Head of caudate nucleus (tissue), 42 donors: ENCODE data around the gene NFKBIZ.
"Not testable (repeated sequence)": the region's sequence is repeated elsewhere in the genome, so short reads cannot be mapped to it uniquely, and the experiment has no call there.

Source experiments
- DNase-seq, 42 donors: peaks; one replicate each; pipeline versions ENCODE4 v3.0.0 to v3.0.0-alpha.2; 2020 to 2021; ENCODE audit warnings: mixed read lengths in 7 of 42
- intact Hi-C: fragments of 100-400 bp; cut with DNase I; formaldehyde crosslinking; loops from one replicate; pipeline ENCODE4 v1.15.0; 2022

The NFKBIZ gene

DNA sequence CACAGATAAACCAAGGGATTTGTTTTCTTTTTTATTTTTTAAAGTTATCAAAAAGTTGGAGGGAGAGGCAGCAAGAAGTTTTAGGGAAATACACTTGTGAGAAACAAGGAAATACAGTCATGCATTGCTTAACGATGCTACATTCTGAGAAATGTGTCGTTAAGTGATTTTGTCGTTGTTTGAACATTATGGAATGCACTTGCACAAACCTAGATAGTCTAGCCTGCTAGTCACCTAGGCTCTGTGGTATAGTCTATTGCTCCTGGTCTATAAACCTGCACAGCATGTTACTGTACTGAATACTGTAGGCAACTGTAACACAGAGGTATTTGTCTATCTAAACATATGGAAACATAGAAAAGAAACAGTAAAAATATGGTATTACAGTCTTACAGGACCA is 2.0 kb upstream of the NFKBIZ start:
- no peak for DNase-seq
- intact Hi-C loops: loop anchor here (5.0 kb wide), 1 partner anchor 170 kb away; the partner anchor contains the start of gene ZBTB11

DNA sequence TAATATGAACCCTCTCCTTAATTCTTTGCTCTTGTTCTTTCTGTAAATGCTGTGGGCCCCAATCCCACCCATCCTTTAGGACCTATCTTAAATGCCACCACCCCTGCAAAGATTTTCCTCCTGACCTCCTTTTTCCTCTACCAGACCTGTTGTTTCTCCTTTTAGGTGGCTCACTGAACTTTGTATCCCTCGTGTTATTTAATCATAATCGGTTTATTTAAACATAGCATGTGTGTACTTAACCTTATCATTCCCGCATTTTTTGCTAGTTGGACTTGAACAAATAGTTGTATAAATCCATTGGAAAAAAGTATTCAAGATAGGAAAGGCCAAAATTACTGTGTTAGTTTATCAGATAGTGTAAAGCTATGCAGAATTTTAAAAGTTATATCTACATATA is 988 bp upstream of the NFKBIZ start:
- intact Hi-C loops: loop anchor here (5.0 kb wide), 1 partner anchor 171 kb away; the partner anchor contains the start of gene ZBTB11
- no peak for DNase-seq

DNA sequence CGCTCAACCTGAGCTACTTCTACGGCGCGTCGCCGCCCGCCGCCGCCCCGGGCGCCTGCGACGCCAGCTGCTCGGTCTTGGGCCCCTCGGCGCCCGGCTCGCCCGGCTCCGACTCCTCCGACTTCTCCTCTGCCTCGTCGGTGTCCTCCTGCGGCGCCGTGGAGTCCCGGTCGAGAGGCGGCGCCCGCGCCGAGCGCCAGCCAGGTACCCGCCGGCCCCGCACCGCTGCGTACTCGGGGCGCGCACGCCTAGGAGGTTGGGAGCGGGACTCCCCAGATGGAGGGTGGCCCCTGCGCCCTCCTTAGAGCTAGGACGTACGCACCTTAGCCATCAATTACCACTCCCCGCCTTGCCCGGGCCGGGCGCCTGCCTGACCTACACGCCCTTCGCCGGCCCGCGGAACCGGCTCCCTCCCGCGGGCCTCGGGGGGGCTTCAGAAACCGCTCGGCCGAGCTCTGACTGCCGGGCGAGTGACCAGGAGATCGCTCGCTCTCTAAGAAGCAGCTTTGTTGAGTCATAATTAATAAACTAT is 466 bp downstream of the NFKBIZ start:
- intact Hi-C loops: loop anchor here (5.0 kb wide), 1 partner anchor 172 kb away; the partner anchor contains the start of gene ZBTB11
- peak in 41 of 42 donors; percentile 22 to 84 (median 68) for DNase-seq

DNA sequence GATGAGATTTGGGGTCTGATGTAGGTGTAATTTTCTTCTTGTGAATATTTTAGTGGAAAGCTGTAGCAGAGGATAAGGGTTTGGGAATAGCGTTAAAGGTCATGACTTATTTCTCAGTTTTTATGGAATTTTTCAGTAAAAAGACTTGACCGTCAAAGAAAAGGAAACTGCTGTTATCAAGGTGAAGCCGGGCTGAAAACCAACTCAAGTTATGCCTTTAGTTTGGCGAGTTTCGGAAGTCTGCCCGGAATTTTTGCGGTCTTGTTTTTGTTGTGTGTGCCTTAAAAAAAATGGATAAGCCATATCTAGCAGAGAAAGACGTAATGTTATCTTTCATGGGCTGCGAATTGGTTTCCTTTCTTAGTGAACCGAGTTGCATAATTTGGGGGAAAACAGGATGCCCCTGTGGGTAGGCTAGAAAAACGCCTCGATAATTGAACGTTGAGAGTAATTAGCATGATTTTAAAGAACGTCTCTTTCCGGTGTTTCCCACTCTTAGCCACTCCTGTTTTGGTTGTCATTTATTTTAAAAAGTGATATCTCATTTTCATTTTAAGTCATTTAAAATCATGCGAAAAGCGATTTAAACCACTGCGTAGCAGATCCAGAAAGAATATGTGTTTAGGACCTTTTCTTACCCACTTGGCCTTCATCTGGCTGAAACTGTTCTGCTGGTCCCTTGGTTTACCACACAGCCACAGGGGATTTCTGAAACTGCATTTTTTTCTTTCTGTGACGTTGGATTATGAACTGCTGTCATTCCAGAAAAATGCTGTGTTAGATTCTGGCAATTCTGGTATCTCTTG is 1.1 kb downstream of the NFKBIZ start:
- DNase-seq: no peak
- intact Hi-C loops: no loop called here

DNA sequence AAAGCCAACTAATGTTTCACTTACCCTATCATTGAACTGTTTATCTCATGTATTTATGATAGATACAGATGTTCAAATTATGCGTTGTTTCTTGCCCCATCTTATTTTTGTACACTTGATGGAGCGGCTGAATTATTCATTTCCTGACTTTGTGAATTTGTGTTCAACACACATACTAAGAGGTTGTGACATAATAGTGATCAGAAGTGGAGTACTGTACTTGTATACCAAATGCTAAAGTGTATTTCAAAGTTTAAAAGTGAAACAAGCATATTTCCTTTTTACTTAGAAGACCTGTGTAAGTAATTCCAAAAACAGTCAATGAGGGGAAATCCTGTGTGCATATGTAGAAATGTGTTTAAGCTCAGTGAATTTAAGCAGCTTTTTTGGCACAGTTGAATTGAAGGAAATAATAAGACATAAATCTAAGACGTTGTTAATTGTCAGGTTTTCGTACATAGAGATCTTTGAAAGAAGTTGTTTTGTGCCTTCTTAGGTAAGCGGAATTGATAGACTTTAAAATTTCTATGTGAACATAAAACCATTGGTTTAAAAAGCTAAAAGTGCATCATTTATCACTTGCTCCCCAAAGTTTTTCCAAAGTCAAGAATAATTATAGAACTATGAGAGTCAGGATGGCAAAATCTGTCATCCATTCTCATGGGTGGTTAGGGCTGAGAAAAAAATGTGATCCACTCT is 1.9 kb downstream of the NFKBIZ start:
- intact Hi-C loops: no loop called here
- DNase-seq: no peak

DNA sequence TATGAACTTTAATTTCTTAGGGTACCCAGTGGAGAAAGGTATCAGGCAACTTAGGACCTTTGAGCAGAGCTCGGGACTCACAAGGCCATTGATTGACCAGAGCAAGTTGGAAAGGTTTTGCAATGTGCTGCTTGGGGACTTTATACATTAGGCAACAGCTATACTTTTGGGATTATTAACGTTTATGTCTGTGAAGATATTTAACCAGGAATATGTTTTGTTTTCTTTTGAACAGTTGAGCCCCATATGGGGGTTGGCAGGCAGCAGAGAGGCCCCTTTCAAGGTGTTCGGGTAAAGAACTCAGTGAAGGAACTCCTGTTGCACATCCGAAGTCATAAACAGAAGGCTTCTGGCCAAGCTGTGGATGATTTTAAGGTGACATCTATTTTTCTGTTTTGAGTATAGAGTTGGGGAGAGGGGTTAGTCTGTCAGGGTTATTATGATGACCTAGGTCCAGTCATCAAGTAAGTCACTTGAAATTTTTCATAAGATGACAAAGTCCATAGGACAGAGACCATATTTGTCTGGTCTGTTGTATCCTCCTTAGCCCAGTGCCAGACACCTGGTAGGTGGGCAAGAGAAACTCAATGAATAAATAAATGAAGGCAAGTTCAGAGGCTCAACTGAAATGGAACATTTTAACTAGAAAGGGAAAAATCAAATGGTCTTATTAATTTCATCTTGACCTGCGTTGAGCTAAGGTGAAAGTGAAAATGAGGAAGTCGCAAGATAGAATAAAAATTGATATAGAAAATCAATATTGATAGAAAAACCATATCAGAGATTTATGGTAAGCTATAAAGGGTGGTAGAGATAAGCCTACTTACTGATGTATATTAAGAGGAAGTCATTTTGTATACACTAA is 2.8 kb downstream of the NFKBIZ start:
- intact Hi-C loops: no loop called here

DNA sequence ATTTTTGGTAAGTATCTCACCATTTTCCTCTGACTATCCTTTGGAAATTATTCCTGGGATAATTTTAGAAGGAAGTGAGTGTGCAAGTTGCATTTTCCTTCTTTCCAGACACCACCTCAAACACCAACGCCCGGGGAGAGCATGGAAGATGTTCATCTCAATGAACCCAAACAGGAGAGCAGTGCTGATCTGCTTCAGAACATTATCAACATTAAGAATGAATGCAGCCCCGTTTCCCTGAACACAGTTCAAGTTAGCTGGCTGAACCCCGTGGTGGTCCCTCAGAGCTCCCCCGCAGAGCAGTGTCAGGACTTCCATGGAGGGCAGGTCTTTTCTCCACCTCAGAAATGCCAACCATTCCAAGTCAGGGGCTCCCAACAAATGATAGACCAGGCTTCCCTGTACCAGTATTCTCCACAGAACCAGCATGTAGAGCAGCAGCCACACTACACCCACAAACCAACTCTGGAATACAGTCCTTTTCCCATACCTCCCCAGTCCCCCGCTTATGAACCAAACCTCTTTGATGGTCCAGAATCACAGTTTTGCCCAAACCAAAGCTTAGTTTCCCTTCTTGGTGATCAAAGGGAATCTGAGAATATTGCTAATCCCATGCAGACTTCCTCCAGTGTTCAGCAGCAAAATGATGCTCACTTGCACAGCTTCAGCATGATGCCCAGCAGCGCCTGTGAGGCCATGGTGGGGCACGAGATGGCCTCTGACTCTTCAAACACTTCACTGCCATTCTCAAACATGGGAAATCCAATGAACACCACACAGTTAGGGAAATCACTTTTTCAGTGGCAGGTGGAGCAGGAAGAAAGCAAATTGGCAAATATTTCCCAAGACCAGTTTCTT is 3.9 kb downstream of the NFKBIZ start:
- DNase-seq: no peak
- intact Hi-C loops: no loop called here

More for the DNA sequence above, 2.8 kb downstream of the NFKBIZ start:
- DNase-seq: no peak

DNA sequence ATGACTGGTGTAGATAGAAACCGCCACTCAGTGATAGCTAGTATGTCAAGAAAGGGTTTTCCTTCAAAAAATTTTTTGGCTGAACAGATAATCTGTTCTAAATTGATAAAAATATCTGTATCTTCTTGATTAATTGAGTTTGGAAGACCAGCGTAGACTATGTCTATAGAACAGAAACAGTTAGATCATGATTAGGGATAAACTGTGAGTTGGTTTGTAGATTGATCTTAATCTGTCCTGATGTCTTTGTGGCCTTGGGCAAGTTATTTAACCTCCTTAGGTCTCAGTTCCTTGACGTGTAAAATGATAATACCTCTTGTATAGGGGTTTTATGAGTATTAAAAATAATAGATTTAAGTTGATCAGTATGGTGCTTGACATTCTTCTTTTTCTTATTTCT is 4.7 kb downstream of the NFKBIZ start:
- intact Hi-C loops: no loop called here
- no peak for DNase-seq

DNA sequence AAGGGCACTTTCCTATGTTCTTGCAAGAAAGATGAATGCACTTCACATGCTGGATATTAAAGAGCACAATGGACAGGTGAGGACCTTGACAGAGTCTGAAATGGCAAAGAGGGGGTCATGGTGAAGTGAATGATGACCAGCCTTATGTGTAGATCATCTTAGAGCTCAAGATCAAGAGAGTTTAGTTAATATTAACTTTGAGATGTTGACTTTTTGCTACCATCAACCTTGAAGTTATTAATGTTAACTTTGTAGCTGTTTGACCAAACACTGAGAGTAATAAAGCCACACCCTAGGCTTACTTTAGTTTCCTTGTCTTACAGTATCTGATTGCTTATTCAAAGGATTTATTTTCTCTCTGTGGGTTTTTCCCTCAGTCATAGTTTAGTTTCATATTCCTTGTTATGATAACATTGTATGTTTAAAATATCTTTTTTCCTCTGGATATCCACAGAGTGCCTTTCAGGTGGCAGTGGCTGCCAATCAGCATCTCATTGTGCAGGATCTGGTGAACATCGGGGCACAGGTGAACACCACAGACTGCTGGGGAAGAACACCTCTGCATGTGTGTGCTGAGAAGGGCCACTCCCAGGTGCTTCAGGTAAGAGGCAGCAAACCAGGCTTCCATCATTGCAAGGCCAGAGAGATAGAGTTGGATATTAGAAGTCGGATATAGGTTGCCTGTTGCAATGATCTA is 5.4 kb downstream of the NFKBIZ start:
- intact Hi-C loops: no loop called here
- no peak for DNase-seq

DNA sequence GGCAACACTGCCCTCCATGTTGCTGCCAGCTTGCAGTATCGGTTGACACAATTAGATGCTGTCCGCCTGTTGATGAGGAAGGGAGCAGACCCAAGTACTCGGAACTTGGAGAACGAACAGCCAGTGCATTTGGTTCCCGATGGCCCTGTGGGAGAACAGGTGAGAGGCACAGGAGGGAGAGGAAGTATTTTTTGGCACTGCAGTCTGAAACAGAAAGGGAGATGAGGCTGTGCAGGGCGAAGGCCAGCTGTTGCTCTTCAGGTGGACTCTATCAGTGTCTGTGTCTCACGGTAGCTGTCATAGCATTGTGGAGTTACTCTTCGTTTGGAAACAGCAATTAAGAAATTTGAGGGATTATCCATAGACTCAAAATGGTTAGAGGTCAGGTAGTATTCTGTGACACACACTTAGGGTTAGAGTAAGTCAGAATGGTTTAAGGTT is 8.0 kb downstream of the NFKBIZ start:
- DNase-seq: peak in 2 of 42 donors; percentile 21 to 35
- intact Hi-C loops: no loop called here

DNA sequence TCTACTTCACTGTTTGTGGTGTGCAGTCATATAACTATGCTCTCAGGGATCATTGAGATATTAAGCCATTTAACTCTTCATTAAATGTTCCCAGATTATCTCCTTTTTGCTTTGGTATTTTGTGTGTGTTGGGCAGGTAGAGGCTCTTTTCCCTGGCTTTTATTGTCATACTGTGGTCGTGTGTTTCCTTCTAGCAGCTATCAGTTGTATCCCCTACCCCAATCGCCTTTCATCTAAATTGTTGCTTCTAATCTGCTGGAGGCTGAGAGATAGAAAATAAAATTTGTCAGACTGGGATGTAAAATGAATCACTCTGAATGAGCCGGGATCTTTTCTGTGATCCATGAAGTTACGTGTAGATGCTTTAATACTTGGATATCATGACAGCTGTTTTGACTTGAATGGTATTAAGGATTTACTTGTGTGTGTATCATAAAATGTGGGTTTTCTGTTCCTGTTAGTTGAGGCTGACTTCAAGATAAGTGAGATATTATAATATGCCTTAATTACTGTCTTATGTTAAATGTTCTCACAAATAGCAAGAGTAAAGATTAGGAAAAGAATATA is 9.2 kb downstream of the NFKBIZ start:
- no peak for DNase-seq
- intact Hi-C loops: no loop called here

DNA sequence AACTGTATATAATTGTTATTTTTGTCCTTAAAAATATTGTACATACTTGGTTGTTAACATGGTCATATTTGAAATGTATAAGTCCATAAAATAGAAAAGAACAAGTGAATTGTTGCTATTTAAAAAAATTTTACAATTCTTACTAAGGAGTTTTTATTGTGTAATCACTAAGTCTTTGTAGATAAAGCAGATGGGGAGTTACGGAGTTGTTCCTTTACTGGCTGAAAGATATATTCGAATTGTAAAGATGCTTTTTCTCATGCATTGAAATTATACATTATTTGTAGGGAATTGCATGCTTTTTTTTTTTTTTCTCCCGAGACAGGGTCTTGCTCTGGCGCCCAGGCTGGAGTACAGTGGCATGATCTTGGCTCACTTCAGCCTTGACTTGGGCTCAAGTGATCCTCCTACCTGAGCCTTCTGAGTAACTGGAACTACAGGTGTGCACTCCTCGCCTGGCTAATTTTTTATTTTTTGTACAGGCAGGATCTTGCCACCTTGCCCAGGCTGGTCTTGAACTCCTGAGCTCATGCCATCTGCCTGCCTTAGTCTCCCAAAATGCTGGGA is 10.7 kb downstream of the NFKBIZ start:
- intact Hi-C loops: no loop called here
- no peak for DNase-seq

DNA sequence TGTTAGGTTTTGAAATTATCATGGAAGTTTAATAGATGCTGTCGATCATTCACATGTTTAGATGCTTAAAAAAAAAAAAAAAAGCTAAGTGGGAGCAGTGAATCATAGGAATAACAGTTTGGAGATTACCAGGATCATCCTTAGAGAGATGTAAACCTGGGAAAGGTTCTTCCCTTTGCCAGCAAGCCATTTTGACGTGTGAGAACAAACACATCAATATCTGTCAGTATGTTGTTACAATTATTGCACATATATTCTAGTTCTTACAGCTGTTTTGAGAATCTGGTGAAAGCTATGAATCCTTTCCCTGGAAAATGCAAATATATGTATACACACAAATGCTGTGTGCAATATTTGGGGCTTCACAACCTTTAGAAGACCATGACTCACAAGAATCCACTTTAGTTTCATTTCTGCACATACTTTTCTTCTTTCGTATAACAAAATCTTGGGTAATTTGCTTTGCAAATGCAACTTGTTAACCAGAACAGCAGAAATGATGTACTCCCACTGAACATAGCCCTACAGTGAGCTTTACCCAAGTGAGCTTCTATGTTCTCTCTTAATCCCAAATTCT is 12.0 kb downstream of the NFKBIZ start:
- intact Hi-C loops: no loop called here
- DNase-seq: no peak

DNA sequence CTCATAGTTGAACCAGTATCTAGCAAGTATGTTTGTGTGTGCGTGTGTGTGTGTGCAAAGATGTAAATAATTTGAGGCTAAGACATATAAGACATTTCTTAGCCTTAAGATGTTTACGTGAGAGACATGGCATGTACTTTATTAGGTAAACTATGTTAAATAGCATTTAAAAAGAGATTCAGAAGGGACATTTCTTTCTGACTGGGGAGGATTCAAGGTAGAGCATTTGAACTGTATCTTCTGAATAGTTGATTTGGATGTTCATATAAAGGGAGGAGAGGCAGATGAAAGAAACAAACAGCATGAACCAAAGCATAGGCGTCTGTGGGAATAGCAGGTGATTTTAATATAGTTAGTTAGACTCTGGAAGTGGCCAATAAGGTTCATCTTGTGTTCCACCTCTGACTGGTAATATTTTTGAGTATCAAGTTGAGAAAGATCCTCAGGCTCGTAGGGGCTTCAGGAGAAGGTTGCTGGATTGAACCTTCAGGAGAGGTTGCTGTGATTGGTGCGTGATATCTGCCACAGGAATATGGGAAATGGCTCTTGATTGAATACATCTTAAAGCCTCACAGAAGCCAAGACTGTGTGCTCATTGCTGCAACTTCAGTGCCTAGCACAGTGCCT is 12.6 kb downstream of the NFKBIZ start:
- intact Hi-C loops: no loop called here
- DNase-seq: no peak

DNA sequence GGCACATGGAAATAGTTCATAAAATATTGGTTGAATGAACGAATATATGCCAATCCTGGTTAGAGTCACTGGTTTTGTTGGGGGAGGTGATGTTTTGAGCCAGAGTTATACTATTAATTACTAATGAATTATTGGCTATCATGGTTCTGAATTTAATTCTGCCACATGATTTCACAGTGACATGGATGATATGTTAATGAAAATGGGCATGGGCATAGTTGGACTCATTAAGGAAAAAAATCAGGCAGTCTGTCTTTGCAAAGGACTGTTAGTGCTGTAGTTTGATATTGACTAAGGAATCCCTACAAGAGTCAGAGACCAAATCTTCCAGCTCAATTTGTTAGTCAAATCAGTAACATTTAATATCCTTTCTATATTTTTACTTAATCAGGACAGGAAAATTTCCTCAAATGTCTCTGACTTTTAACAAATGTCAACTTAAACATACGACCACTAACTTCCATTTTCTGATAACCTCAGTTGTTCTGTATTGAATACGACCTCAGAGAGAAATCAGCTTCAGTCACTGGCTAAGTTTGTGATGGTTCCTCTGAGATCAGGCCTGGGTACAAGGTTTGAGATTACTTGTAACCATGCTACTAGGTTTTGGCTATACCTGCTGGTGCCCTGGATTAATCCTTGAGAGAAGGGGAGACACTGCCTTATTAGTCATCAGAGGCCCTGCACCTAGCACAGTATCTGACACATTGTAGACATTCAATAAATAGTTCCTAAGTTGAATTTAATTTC is 13.3 kb downstream of the NFKBIZ start:
- intact Hi-C loops: no loop called here
- DNase-seq: no peak

DNA sequence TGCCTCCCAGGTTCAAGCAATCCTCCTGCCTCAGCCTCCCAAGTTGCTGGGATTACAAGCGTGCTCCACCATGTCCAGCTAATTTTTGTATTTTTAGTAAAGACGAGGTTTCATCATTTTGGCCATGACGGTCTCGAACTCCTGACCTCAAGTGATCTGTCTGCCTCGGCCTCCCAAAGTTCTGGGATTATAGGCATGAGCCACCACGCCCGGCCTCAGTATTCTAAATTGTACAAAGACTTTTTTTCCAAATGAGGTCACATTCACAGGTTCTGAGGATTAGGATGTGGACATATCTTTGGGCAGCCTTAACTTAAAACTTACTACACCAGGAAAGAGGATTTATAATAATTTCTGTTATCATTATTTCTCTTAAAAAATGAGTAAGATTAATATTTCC is 15.6 kb downstream of the NFKBIZ start:
- DNase-seq, intact Hi-C loops: not testable (repeated sequence)
